Measurements from ENCODE around the gene ZNF662.

GRCh38 chr3:42880601-42881451, 25.1 kb upstream of the ZNF662 start:
- TF ChIP-seq CTCF (conservative IDR thresholded peaks at IDR 0.05 in 1 of 2, IDR thresholded peaks at IDR 0.05 in 1 of 2; ENCODE audit: low read depth in 1 of 2, low read length in 2 of 2), result peak; percentile 70 to 76
- no peak for TF ChIP-seq EZH2 (IDR thresholded peaks at IDR 0.05; ENCODE audit: low read length, missing control alignments)

Data from fibroblast of lung (primary cell).